Neural cell (in vitro differentiated cells): Measurements from ENCODE around the gene ARSK. TPM values are rescaled to one million over a fixed set of nuclear protein-coding genes. Genes with fewer than 3 reads are reported as not detected.

Source experiments
- H2AFZ ChIP-seq: fragments of 200-600, 300-800 bp; sonication (generic), shearing (Covaris generic); 2 replicates; pipeline ENCODE4 v1.6.0; 2014; ENCODE audit warnings: low read depth, mild to moderate bottlenecking, antibody characterized with exemption, low read length, moderate library complexity
- H3F3A ChIP-seq: fragments of 200-600 bp; shearing (Covaris generic); 2 replicates; pipeline ENCODE4 v1.6.1; 2016; ENCODE audit warnings: mild to moderate bottlenecking, moderate library complexity, mixed read lengths, antibody characterized with exemption, low read length; ENCODE audit not compliant: insufficient read depth, poor library complexity, severe bottlenecking
- H3K27ac ChIP-seq: fragments of 200-600, 300-800 bp; sonication (generic), shearing (Covaris generic); 2 replicates; pipeline ENCODE4 v1.5.1; 2014; ENCODE audit warnings: mild to moderate bottlenecking, low read length, moderate library complexity
- H3K27me3 ChIP-seq: fragments of 300-800, 200-600 bp; sonication (generic), shearing (Covaris generic); 2 replicates; pipeline ENCODE4 v1.6.0; 2014; ENCODE audit warnings: mild to moderate bottlenecking, low read depth, low read length, moderate library complexity; ENCODE audit not compliant: insufficient read depth
- H3K36me3 ChIP-seq: fragments of 300-800, 200-600 bp; sonication (generic), shearing (Covaris generic); 2 replicates; pipeline ENCODE4 v1.5.1; 2014; ENCODE audit warnings: mild to moderate bottlenecking, antibody characterized with exemption, low read length, moderate library complexity; ENCODE audit not compliant: insufficient read depth
- H3K4me2 ChIP-seq: fragments of 300-800, 200-600 bp; sonication (generic), shearing (Covaris generic); 2 replicates; pipeline ENCODE4 v1.6.0; 2014; ENCODE audit warnings: mild to moderate bottlenecking, low read length
- H3K4me3 ChIP-seq: fragments of 300-800, 200-600 bp; sonication (generic), shearing (Covaris generic); 2 replicates; pipeline ENCODE4 v1.5.1; 2014; ENCODE audit warnings: mild to moderate bottlenecking, low read length, moderate library complexity
- H3K79me2 ChIP-seq: fragments of 200-600 bp; shearing (Covaris generic); replicated peaks from 2 replicates; pipeline ENCODE4 v1.6.0; 2014; ENCODE audit warnings: mild to moderate bottlenecking, low read length, moderate library complexity; ENCODE audit not compliant: insufficient read depth
- H3K9ac ChIP-seq: fragments of 300-800, 200-600 bp; sonication (generic), shearing (Covaris generic); 2 replicates; pipeline ENCODE4 v1.6.1; 2016; ENCODE audit warnings: mild to moderate bottlenecking, low read length, mixed read lengths
- H3K9me2 ChIP-seq: fragments of 200-600 bp; shearing (Covaris generic); 2 replicates; pipeline ENCODE4 v1.6.1; 2016; ENCODE audit warnings: mild to moderate bottlenecking, low read length, mixed read lengths; ENCODE audit not compliant: insufficient read depth
- H3K9me3 ChIP-seq: fragments of 200-600, 300-800 bp; sonication (generic), shearing (Covaris generic); 2 replicates; pipeline ENCODE4 v1.6.1; 2016; ENCODE audit warnings: mild to moderate bottlenecking, mixed run types, low read length, moderate library complexity, mixed read lengths
- H4K20me1 ChIP-seq: fragments of 200-600 bp; shearing (Covaris generic); 2 replicates; pipeline ENCODE4 v1.6.1; 2016; ENCODE audit warnings: mild to moderate bottlenecking, mixed run types; ENCODE audit not compliant: insufficient read depth
- CTCF ChIP-seq: fragments of 450-650 bp; IDR thresholded peaks from 2 replicates; pipeline ENCODE4 v1.5.1; 2014; ENCODE audit warnings: antibody characterized with exemption, mild to moderate bottlenecking, moderate library complexity; ENCODE audit not compliant: poor library complexity, severe bottlenecking
- EP300 ChIP-seq: fragments of 450-650 bp; conservative IDR thresholded peaks from 2 replicates; pipeline ENCODE4 v1.6.1; 2014; ENCODE audit warnings: antibody characterized with exemption, mild to moderate bottlenecking, moderate library complexity; ENCODE audit not compliant: poor library complexity, severe bottlenecking
- EZH2 ChIP-seq: fragments of 200-600, 300-800 bp; shearing (Covaris generic), sonication (generic); IDR thresholded peaks from 2 replicates; pipeline ENCODE4 v1.6.1; 2014; ENCODE audit warnings: antibody characterized with exemption, low read length, borderline replicate concordance, mild to moderate bottlenecking; ENCODE audit not compliant: insufficient read depth, poor library complexity, severe bottlenecking
- MXI1 ChIP-seq: fragments of 450-650 bp; conservative IDR thresholded peaks from 2 replicates; pipeline ENCODE4 v1.6.1; 2014; ENCODE audit warnings: antibody characterized with exemption, mild to moderate bottlenecking; ENCODE audit not compliant: poor library complexity, severe bottlenecking
- POLR2AphosphoS5 ChIP-seq: IDR thresholded peaks from 2 replicates; pipeline ENCODE4 v1.6.1; 2012
- RAD21 ChIP-seq: fragments of 450-650 bp; conservative IDR thresholded peaks from 2 replicates; pipeline ENCODE4 v1.6.1; 2014; ENCODE audit warnings: antibody characterized with exemption, mild to moderate bottlenecking, moderate library complexity
- REST ChIP-seq: IDR thresholded peaks from 2 replicates; pipeline ENCODE4 v1.6.1; 2012; ENCODE audit warnings: borderline replicate concordance
- SMC3 ChIP-seq: fragments of 450-650 bp; conservative IDR thresholded peaks from 2 replicates; pipeline ENCODE4 v1.6.1; 2014; ENCODE audit warnings: antibody characterized with exemption, mild to moderate bottlenecking, moderate library complexity; ENCODE audit not compliant: poor library complexity
- TAF1 ChIP-seq: IDR thresholded peaks from 2 replicates; pipeline ENCODE4 v1.6.1; 2012; ENCODE audit warnings: low read depth
- polyA plus RNA-seq: library from polyadenylated mRNA; depleted of rRNA; stranded (reverse); fragments of >200 nt; gene quantifications from 2 replicates; pipeline ENCODE4 v1.2.3, GENCODE V29; 2014

ARSK gene
- polyA plus RNA-seq, 1 donor from 2014 or later = 2.8 TPM

GRCh38 chr5:95583992-95584391 lies 29.1 kb downstream of the ARSK start:
- no peaks in the 10 kb centered on the region for H3K27me3 ChIP-seq
- no peaks in the 10 kb centered on the region for H3K9me2 ChIP-seq
- no peaks in the 10 kb centered on the region for H3K9me3 ChIP-seq
- H3F3A ChIP-seq = no peaks in the 10 kb centered on the region
- no peaks in the 10 kb centered on the region for H4K20me1 ChIP-seq
- no peaks in the 10 kb centered on the region for H3K79me2 ChIP-seq
- no peaks in the 10 kb centered on the region for H3K36me3 ChIP-seq
- no peak overlapping the region for H3K27ac ChIP-seq
- no peak overlapping the region for H3K9ac ChIP-seq
- TF ChIP-seq TAF1 = no peak
- peak; percentile 57 for TF ChIP-seq EP300
- TF ChIP-seq POLR2AphosphoS5 = no peak
- no peak overlapping the region for H2AFZ ChIP-seq
- H3K4me2 ChIP-seq = peak overlapping the region; percentile 9
- H3K4me3 ChIP-seq = peak overlapping the region; percentile 14

GRCh38 chr5:95590880-95591279 lies 36.0 kb downstream of the ARSK start:
- Histone ChIP-seq H3K79me2 (no peaks in the 10 kb centered on the region), H3F3A (no peaks in the 10 kb centered on the region), H3K4me3 (no peak overlapping the region), H2AFZ (no peak overlapping the region), H3K9me3 (no peaks in the 10 kb centered on the region), H4K20me1 (no peaks in the 10 kb centered on the region), H3K36me3 (no peaks in the 10 kb centered on the region), H3K9ac (no peak overlapping the region), H3K9me2 (no peaks in the 10 kb centered on the region), H3K4me2 (no peak overlapping the region), H3K27ac (no peak overlapping the region), H3K27me3 (no peaks in the 10 kb centered on the region)
- TF ChIP-seq CTCF (no peak), EZH2 (no peak)

GRCh38 chr5:95591490-95591901 lies 36.6 kb downstream of the ARSK start:
- Histone ChIP-seq H4K20me1 (no peaks in the 10 kb centered on the region), H3K4me2 (no peak overlapping the region), H3K9me2 (no peaks in the 10 kb centered on the region), H3K9me3 (no peaks in the 10 kb centered on the region), H3K27ac (no peak overlapping the region), H2AFZ (no peak overlapping the region), H3K27me3 (no peaks in the 10 kb centered on the region), H3F3A (no peaks in the 10 kb centered on the region), H3K9ac (no peak overlapping the region), H3K79me2 (no peaks in the 10 kb centered on the region), H3K4me3 (no peak overlapping the region), H3K36me3 (no peaks in the 10 kb centered on the region)
- TF ChIP-seq EP300 = no peak
- TF ChIP-seq POLR2AphosphoS5 = no peak
- no peak for TF ChIP-seq RAD21
- TF ChIP-seq TAF1 = no peak
- no peak for TF ChIP-seq MXI1
- TF ChIP-seq SMC3 = no peak
- no peak for TF ChIP-seq CTCF
- TF ChIP-seq EZH2 = no peak
- TF ChIP-seq REST = no peak
